ENCODE results near the gene TEPSIN.

TEPSIN gene

GRCh38 chr17:81213978-81214377 is 24.9 kb downstream of the TEPSIN start:
- H3K79me2 ChIP-seq, result peaks cover 5% of the 10 kb centered on the region

GRCh38 chr17:81212365-81212764 is 26.5 kb downstream of the TEPSIN start:
- peaks cover 3% of the 10 kb centered on the region for H3K79me2 ChIP-seq
- no peak for TF ChIP-seq CTCF (IDR thresholded peaks at IDR 0.05)
- H3K9me3 ChIP-seq (ENCODE audit: control insufficient read depth, low read length), result no peaks in the 10 kb centered on the region
- no peak overlapping the region for H2AFZ ChIP-seq
- H3K4me1 ChIP-seq, result no peaks in the 10 kb centered on the region
- no peak overlapping the region for H3K4me2 ChIP-seq (ENCODE audit: low read length)
- no peak overlapping the region for H3K27ac ChIP-seq
- H3K27me3 ChIP-seq (ENCODE audit: control insufficient read depth, insufficient read depth, low read length), result no peaks in the 10 kb centered on the region
- H3K9ac ChIP-seq, result no peak overlapping the region
- no peak overlapping the region for H3K4me3 ChIP-seq (ENCODE audit: low read depth, low read length)
- H3K36me3 ChIP-seq (ENCODE audit: control insufficient read depth, insufficient read depth, low read length), result no peaks in the 10 kb centered on the region

More at GRCh38 chr17:81213978-81214377, 24.9 kb downstream of the TEPSIN start:
- Histone ChIP-seq H2AFZ (no peak overlapping the region), H3K4me2 (ENCODE audit: low read length) (no peak overlapping the region), H3K9me3 (ENCODE audit: control insufficient read depth, low read length) (no peaks in the 10 kb centered on the region), H3K9ac (no peak overlapping the region), H3K27me3 (ENCODE audit: control insufficient read depth, insufficient read depth, low read length) (no peaks in the 10 kb centered on the region), H3K4me1 (no peaks in the 10 kb centered on the region), H3K36me3 (ENCODE audit: control insufficient read depth, insufficient read depth, low read length) (no peaks in the 10 kb centered on the region), H3K27ac (no peak overlapping the region), H3K4me3 (ENCODE audit: low read depth, low read length) (no peak overlapping the region)
- TF ChIP-seq CTCF (IDR thresholded peaks at IDR 0.05), result no peak

GRCh38 chr17:81210868-81211267 is 28.0 kb downstream of the TEPSIN start:
- Histone ChIP-seq H3K27me3 (ENCODE audit: control insufficient read depth, insufficient read depth, low read length) (no peaks in the 10 kb centered on the region), H3K9me3 (ENCODE audit: control insufficient read depth, low read length) (no peaks in the 10 kb centered on the region), H3K36me3 (ENCODE audit: control insufficient read depth, insufficient read depth, low read length) (no peaks in the 10 kb centered on the region), H3K4me3 (ENCODE audit: low read depth, low read length) (no peak overlapping the region), H3K79me2 (peaks cover 3% of the 10 kb centered on the region), H2AFZ (no peak overlapping the region), H3K27ac (no peak overlapping the region), H3K4me2 (ENCODE audit: low read length) (no peak overlapping the region), H3K4me1 (no peaks in the 10 kb centered on the region), H3K9ac (no peak overlapping the region)
- no peak for TF ChIP-seq CTCF (IDR thresholded peaks at IDR 0.05)

- Histone ChIP-seq H3K79me2 (peaks cover 3% of the 10 kb centered on the region), H3K9ac (no peak overlapping the region), H3K4me3 (ENCODE audit: low read depth, low read length) (no peak overlapping the region), H3K27ac (no peak overlapping the region), H3K36me3 (ENCODE audit: control insufficient read depth, insufficient read depth, low read length) (no peaks in the 10 kb centered on the region), H2AFZ (no peak overlapping the region), H3K27me3 (ENCODE audit: control insufficient read depth, insufficient read depth, low read length) (no peaks in the 10 kb centered on the region), H3K9me3 (ENCODE audit: control insufficient read depth, low read length) (no peaks in the 10 kb centered on the region), H3K4me2 (ENCODE audit: low read length) (no peak overlapping the region), H3K4me1 (no peaks in the 10 kb centered on the region)
- TF ChIP-seq CTCF (IDR thresholded peaks at IDR 0.05), result no peak
Measured at GRCh38 chr17:81210466-81210865, 28.4 kb downstream of the TEPSIN start.

- Histone ChIP-seq H3K79me2 (peaks cover 3% of the 10 kb centered on the region), H3K4me2 (ENCODE audit: low read length) (no peak overlapping the region), H3K36me3 (ENCODE audit: control insufficient read depth, insufficient read depth, low read length) (no peaks in the 10 kb centered on the region), H2AFZ (no peak overlapping the region), H3K27ac (no peak overlapping the region), H3K4me1 (no peaks in the 10 kb centered on the region), H3K9ac (no peak overlapping the region), H3K27me3 (ENCODE audit: control insufficient read depth, insufficient read depth, low read length) (no peaks in the 10 kb centered on the region), H3K4me3 (ENCODE audit: low read depth, low read length) (no peak overlapping the region), H3K9me3 (ENCODE audit: control insufficient read depth, low read length) (no peaks in the 10 kb centered on the region)
- TF ChIP-seq CTCF (IDR thresholded peaks at IDR 0.05), result no peak
Measured at GRCh38 chr17:81209141-81209540, 29.7 kb downstream of the TEPSIN start.

All from parathyroid adenoma (tissue), 2 donors.